ENCODE measurements around the gene CSRNP3.

CSRNP3 gene

GRCh38 chr2:165471349-165471950 is 2.0 kb downstream of the CSRNP3 start:
- no peak for DNase-seq (ENCODE audit: low read depth, low spot score)

- DNase-seq (ENCODE audit: low read depth, low spot score) = no peak
Measured at GRCh38 chr2:165472922-165473321, 3.4 kb downstream of the CSRNP3 start.

GRCh38 chr2:165474619-165475276 is 5.2 kb downstream of the CSRNP3 start:
- no peak for DNase-seq (ENCODE audit: low read depth, low spot score)

GRCh38 chr2:165475277-165476004 is 5.9 kb downstream of the CSRNP3 start:
- no peak for DNase-seq (ENCODE audit: low read depth, low spot score)

GRCh38 chr2:165479856-165480255 is 10.4 kb downstream of the CSRNP3 start:
- no peak for DNase-seq (ENCODE audit: low read depth, low spot score)

- no peak for DNase-seq (ENCODE audit: low read depth, low spot score)
Measured at GRCh38 chr2:165494573-165494972, 25.1 kb downstream of the CSRNP3 start.

GRCh38 chr2:165497659-165498317 is 28.3 kb downstream of the CSRNP3 start:
- no peak for DNase-seq (ENCODE audit: low read depth, low spot score)

GRCh38 chr2:165499131-165499530 is 29.6 kb downstream of the CSRNP3 start:
- no peak for DNase-seq (ENCODE audit: low read depth, low spot score)

- no peak for DNase-seq (ENCODE audit: low read depth, low spot score)
Measured at GRCh38 chr2:165500001-165500400, 30.5 kb downstream of the CSRNP3 start.

- DNase-seq (ENCODE audit: low read depth, low spot score) = no peak
Measured at GRCh38 chr2:165500816-165501215, 31.3 kb downstream of the CSRNP3 start.

- DNase-seq (ENCODE audit: low read depth, low spot score) = no peak
Measured at GRCh38 chr2:165505514-165505913, 36.0 kb downstream of the CSRNP3 start.

- no peak for DNase-seq (ENCODE audit: low read depth, low spot score)
Measured at GRCh38 chr2:165508927-165509326, 39.4 kb downstream of the CSRNP3 start.

- DNase-seq (ENCODE audit: low read depth, low spot score) = no peak
Measured at GRCh38 chr2:165513479-165513878, 44.0 kb downstream of the CSRNP3 start.

- no peak for DNase-seq (ENCODE audit: low read depth, low spot score)
Measured at GRCh38 chr2:165518611-165519010, 49.1 kb downstream of the CSRNP3 start.

GRCh38 chr2:165522719-165523118 is 53.2 kb downstream of the CSRNP3 start:
- DNase-seq (ENCODE audit: low read depth, low spot score) = no peak

- no peak for DNase-seq (ENCODE audit: low read depth, low spot score)
Measured at GRCh38 chr2:165524720-165525119, 55.2 kb downstream of the CSRNP3 start.

GRCh38 chr2:165528691-165529090 is 59.2 kb downstream of the CSRNP3 start:
- DNase-seq (ENCODE audit: low read depth, low spot score) = no peak

- peak; percentile 17 for DNase-seq (ENCODE audit: low read depth, low spot score)
Measured at GRCh38 chr2:165529130-165529529, 59.6 kb downstream of the CSRNP3 start.

- no peak for DNase-seq (ENCODE audit: low read depth, low spot score)
Measured at GRCh38 chr2:165533331-165533730, 63.8 kb downstream of the CSRNP3 start.

GRCh38 chr2:165535471-165535870 is 66.0 kb downstream of the CSRNP3 start:
- DNase-seq (ENCODE audit: low read depth, low spot score) = no peak

- DNase-seq (ENCODE audit: low read depth, low spot score) = no peak
Measured at GRCh38 chr2:165536851-165537499, 67.5 kb downstream of the CSRNP3 start.

GRCh38 chr2:165539985-165540384 is 70.5 kb downstream of the CSRNP3 start:
- DNase-seq (ENCODE audit: low read depth, low spot score) = no peak

All from iPS DF 19.7 (cell line).